DMS 273 (cell line): ENCODE results near the gene LYPD3.

Experiments used
- DNase-seq: peaks from one replicate; lab custom pipeline; 2025; ENCODE audit not compliant: unreplicated experiment; lab: John Stamatoyannopoulos, UW

Gene LYPD3

DNA sequence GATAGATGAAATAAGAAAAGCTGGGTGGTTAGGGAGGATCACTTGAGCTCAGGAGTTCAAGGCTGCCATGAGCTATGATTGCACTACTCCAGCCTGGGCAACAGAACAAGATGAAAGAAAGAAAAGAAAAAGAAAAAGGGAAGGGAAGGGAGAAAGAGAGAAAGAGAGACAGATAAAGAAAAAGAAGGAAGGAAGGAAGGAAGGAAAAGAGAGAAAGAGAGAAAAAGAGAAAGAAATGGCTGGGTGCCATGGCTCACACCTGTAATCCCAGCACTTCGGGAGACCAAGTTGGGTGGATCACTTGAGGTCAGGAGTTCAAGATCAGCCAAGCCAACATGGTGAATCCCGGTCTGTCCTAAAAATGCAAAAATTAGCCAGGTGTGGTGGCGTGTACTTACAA lies 29.6 kb downstream of the LYPD3 start:
- DNase-seq, result no peak

DNA sequence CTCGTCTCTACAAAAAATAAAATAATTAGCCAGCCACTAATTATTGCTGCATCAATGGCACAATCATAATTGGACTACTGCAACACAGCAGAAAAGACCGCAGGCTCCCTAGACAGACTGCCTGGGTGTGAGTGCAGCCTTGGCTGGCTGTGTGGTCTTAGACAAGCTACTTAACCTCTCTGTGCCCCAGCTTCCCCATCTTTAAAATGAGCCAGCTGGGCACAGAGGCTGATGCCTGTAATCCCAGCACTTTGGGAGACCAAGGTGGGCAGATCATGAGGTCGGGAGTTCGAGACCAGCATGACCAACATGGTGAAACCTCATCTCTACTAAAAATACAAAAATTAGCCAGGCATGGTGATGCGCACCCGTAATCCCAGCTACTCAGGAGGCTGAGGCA lies 31.7 kb downstream of the LYPD3 start:
- DNase-seq, result no peak

DNA sequence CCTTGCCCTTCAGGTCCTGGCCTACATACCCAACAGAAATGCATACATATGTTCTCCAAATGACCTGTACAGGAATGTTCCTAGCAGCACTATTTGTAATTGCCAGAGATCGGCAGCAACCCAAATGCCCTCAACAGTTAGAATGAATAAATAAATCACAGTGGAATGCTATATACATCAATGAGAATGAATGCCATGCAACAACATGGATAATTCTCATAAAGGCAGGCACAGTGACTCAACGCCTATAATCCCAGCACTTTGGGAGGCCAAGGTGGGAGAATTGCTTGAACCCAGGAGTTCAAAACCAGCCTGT lies 32.1 kb downstream of the LYPD3 start:
- DNase-seq, result no peak

DNA sequence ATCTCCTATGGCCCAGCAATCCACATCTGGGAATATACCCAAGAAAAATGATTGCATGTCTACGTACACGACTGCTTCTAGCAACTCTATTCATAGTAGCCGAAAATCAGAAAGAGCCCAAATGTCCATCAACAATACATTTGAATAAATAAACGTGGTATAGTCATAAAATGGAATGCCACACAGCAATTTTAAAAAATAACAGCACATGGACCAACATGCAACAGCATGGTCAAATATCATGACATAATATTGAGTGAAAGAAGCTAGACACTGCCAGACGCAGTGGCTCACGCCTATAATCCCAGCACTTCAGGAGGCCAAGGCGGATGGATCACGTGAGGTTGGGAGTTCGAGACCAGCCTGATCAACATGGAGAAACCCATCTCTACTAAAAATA lies 34.4 kb downstream of the LYPD3 start:
- no peak for DNase-seq

DNA sequence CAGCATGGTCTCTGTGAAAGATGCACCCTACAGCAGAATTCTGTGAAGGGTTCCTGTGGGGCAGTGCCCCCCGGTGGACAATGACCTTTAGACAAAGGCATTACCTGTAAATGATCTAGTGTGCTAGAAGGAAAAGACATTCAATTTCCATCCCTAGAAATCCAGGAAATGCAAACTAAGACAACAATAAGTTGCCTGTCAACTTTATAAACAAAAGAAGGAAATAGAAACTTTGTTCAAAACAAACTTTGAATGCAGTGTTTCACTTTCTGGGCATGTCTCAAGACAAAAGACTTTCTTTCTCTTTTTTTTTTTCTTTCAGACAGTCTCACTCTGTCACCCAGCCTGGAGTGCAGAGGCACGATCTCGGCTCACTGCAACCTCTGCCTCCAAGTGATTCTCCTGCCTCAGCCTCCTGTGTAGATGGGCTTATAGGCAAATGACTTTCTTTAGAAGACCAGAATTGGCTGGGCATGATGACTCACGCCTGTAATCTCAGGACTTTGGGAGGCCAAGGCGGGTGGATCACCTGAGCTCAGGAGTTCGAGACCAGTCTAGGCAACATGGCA lies 35.2 kb downstream of the LYPD3 start:
- DNase-seq, result no peak

DNA sequence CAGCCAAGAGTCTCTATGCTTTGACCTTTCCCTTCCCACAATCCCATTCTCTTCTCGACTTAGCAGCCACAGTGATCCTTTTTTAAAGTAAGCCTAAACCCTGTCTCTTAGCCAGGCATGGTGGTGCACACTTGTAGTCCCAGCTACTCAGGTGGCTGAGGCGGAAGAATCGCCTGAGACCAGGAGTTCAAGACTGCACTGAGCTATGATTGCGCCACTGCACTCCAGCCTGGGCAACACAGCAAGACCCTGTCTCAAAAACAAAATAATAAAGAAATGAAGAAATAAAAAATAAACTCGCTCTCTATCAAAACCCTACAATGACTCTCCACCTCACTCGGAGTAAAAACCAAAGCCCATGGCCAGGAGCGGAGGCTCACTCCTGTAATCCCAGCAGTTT lies 36.0 kb downstream of the LYPD3 start:
- DNase-seq, result no peak

DNA sequence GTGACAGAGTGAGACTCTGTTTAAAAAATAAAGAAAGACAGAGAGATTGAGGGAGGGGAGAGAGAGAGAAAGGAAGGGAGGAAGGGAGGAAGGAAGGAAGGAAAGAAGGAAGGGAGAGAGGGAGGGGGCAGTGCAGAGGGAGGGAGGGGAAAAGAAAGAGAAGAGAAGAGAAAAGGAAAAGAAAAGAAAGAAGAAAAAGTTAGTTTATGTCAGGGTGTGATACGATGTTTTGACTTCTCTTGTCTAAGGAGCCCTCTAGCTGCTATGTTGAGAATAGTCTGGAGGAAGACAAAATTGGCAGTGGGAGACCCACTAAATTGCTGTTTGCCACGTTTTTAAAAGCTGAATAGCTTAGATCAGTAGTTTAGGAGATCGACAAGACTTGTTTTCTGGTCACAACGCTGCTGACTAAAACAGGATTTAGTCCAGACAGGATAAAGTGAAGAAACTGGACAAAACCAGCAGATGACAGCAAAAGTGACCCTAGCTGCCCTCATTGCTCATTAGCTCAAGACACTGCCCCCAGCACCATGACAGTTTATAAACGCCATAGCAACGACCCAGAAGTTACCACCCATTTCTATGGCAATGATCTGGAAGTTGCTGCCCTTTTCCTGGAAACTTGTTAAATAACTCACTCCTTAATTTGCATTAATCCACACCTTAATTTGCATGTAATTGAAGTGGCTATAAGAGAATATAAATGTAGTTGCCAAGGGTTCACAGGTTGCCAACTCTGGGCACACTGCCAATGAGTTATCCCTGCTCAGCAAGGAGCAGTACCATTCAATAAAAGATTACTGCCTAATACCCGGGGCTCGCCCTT lies 39.6 kb downstream of the LYPD3 start:
- DNase-seq, result peak; percentile 45

DNA sequence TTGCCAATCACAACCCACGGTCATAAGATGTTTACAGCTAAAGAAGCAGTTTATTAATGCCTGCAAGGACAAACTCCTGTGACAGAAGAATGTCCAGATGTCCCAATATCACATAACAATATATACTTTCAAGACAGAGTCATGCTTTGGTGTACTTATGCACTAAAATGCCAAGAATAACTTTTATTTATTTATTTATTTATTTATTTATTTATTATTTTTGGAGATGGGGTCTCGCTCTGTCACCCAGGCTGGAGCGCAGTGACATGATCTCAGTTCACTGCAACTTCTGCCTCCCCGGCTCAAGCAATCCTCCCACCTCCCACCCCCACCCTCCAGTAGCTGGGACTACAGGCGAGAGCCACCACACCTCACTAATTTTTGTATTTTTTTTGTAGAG lies 41.6 kb downstream of the LYPD3 start:
- DNase-seq, result no peak

DNA sequence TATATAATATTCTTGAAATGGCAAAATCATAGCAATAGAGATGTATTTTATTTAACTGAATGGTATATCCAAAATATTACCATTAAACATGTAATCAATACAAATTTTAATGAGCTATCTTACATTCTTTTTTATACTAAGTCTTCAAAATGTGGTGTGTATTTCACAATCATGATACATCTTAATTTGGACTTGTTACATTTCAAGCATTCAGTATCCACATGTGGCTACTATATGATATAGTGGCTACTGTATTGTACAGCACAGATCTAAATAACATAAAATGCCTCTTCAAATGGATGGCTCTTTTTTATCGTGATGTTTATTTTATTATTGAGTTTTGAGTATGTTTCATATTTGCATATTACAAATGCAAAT lies 42.7 kb downstream of the LYPD3 start:
- no peak for DNase-seq

DNA sequence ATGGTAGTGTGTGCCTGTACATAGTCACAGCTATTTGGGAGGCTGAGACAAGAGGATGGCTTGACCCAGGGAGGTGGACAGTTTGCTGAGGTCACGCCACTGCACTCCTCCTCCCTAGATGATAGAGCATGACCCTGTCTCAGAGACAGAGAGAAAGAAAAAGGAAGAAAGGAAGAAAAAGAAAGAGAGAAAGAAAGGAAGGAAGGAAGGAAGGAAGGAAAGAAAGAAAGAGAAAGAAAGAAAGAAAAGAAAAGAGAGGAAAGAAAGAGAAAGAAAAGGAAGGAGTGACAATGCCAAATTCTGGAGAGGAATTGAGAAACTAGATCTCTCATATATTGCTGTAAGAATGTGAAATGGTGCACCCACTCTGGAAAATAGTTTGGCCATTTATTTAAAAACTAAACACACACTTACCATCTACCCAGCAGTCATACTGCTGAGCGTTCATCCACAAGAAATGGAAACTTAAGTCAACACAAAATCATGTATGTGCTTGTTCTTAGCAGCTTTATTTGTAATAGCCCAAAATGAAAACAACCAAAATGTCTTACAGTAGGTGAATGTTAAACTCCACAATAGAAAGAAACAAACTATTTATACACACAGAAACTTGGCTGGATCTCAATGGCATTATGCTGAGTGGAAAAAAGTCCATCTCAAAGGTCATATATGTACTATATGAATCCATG lies 43.3 kb downstream of the LYPD3 start:
- no peak for DNase-seq

DNA sequence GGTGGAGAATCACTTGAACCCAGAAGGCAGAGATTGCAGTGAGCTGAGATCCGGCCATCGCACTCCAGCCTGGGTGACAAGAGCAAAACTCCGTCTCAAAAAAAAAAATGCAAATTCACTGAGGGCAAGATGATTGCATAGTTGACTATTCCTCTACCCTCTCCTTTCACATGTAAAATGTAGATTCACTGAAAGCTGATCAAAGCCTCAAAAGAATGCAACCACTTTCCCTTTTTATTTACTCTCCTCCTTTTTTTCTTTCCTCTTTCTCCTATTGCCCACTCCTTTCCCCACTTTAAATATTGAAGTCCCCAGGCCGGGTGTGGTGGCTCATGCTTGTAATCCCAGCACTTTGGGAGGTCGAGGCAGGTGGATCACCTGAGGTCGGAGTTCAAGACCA lies 44.5 kb downstream of the LYPD3 start:
- DNase-seq, result no peak

DNA sequence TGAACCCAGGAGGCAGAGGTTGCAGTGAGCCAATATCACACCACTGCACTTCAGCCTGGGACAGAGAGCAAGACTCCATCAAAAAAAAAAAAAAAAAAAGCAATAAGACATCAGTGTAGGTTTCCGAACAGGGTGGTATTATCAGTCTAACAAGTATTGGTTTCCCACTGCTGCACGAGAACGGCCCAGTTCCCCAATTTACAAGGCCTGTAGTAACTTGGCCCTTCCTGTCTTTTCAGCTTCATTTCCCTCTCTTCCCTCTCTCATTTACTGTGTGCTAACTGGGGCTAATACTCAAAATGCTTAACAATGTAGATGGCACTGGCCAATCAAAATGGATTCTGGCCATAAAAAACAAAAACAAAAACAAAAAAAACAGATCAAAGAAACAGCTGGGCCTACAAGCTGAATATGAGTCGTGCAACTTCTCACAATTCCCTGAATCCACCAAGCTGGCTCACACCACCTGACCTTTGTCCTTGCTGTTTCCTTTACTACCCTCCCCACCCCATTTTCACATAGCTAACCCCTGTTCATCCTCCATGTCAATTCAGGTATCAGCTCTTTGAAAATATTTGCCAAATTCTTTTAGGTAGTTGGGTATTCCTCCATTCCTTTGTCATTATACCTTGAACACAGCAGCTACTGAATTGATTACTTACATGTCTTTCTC lies 48.3 kb downstream of the LYPD3 start:
- no peak for DNase-seq

DNA sequence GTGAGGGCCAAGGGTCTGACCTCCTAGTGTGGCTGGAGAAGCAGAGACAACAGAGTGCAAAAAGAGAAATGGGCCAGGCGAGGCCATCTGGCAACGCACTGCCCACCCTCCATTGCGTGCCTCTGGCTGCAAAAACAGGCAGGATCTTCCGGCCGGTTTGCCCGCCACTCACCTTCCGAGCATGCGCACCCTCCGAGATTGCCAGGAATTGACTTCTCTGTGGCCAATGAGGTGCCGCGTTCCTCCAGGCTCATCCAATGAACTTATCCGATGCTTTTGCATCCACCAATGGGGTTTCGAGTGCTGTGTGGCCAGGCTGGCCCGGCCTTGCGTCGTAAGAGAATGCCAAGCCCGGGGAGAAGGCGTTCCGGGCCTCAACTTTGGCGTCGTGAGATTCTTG lies 50.9 kb downstream of the LYPD3 start, which contains the start of gene TEX101:
TEX101 (plus strand) TSS at position 337 of the 400 bp plus-strand sequence. CDS start 1,030 bp downstream, outside the sequence.
- DNase-seq, result no peak

DNA sequence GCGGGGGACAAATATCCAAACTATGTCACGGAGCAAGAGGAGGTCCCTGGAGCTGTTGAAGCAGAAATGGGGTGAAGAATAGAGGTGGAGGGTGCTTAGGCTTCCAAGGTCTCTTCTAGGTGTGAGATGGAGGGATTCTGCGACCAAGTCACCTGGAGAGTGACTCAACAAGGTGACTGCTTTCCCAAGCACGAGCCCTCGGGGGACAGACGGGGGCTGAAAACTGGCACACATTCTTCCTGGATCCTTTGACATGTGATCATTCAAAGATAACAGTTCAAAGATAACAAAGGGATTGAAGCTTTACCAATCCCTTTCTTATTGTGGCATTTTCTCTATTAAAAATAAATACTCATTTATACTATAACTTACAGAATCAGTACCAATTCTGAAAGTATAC lies 53.0 kb downstream of the LYPD3 start:
- DNase-seq, result no peak
